Natural killer cell treated with Interleukin-12 subunit alpha and Interleukin-12 subunit beta and Interleukin-15 and Interleukin-18, amount 100 ng/mL, for 72 hours (primary cell): Measurements from ENCODE around the gene NRXN3. TPM values are rescaled to one million over a fixed set of nuclear protein-coding genes. Genes with fewer than 3 reads are reported as not detected.
A peak's percentile ranks its signal among the peaks of the same experiment; 100 is the strongest.

Source experiments
- ATAC-seq, 2 donors: fragments of 150-1000 bp; cut with Tn5 transposase in 1 of 2; sonication (Bioruptor Pico), chemical (Tn5 transposase) in 1 of 2; 2 replicates each; pipeline ENCODE4 v1.10.0; 2021
- DNase-seq: peaks from one replicate; pipeline ENCODE4 v3.0.0; 2022; ENCODE audit warnings: low spot score
- H3K27ac Mint-ChIP-seq, 2 donors: 1 replicate in 1 of 2; 2 replicates in 1 of 2; pipeline ENCODE4 v1.8.0; 2022; ENCODE audit warnings: mixed read lengths in 2 of 2, mild to moderate bottlenecking in 1 of 2, moderate library complexity in 1 of 2
- H3K27me3 Mint-ChIP-seq, 2 donors: 1 replicate in 1 of 2; 2 replicates in 1 of 2; pipeline ENCODE4 v1.8.0; 2022; ENCODE audit warnings: mixed read lengths in 2 of 2
- H3K36me3 Mint-ChIP-seq: one replicate; pipeline ENCODE4 v1.8.0; 2022; ENCODE audit warnings: mixed read lengths
- H3K4me1 Mint-ChIP-seq, 2 donors: 1 replicate in 1 of 2; 2 replicates in 1 of 2; pipeline ENCODE4 v1.8.0; 2022; ENCODE audit warnings: low read depth in 2 of 2, mixed read lengths in 2 of 2, mild to moderate bottlenecking in 1 of 2
- H3K4me3 Mint-ChIP-seq: one replicate; pipeline ENCODE4 v1.8.0; 2022; ENCODE audit warnings: mixed read lengths
- H3K9me3 Mint-ChIP-seq: 2 replicates; pipeline ENCODE4 v1.8.0; 2022; ENCODE audit warnings: mixed read lengths
- total RNA-seq, 2 donors: library from RNA; stranded (reverse); gene quantifications; one replicate each; pipeline ENCODE4 v1.2.3, GENCODE V29; 2022

Gene NRXN3
- total RNA-seq, 2 donors from 2014 or later = not detected

DNA sequence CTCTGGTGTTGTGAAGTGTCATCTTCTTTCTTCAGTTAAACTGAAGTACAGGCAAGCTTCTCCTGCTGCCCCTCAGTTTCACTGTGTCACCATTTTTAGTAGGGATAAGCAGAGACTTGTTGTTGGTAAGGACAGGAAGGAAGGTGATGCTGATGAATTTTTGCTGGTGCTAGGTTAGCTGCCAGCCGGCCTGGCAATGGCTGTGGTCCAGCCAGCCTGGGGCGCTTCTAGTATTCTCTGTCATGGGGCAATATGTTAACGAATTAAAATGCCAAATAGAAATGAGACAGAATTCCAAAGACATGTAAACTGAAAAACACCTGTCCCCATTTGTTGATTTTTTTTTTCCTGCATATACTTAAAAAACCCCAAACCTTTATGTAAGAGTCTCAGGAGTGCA lies 1438.3 kb downstream of the NRXN3 start:
- Mint-ChIP-seq H3K9me3 (peaks cover 4% of the 10 kb centered on the region), H3K4me3 (no peak overlapping the region), H3K27me3 (no peaks in the 10 kb centered on the region), H3K36me3 (no peaks in the 10 kb centered on the region), H3K4me1 (peaks cover 2 to 4% of the 10 kb centered on the region in 2 donors), H3K27ac (no peak overlapping the region)
- no peak for ATAC-seq
- DNase-seq = no peak

DNA sequence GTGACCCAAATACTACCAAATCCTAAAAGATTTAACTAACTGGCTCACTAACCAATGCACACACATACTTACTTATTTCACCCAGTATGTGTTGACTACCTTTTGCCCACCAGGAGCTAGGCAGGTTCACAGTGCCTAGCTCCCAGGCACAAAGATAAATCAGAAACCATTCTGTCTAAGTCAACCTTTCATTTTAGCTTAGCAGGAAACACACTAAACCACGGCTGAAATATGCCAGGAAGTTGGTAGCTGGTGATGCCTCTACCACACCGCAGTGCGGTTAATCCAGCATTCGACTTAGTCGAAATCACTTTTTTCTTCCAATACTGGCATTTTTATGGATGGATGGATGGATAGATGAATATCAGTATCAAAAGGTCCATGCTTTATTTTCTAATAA lies 1443.5 kb downstream of the NRXN3 start:
- H3K36me3 Mint-ChIP-seq = peaks cover 4% of the 10 kb centered on the region
- H3K27ac Mint-ChIP-seq = no peak overlapping the region
- ATAC-seq (no peak), DNase-seq (no peak)
- peak overlapping the region; percentile 32 for H3K4me3 Mint-ChIP-seq
- peaks cover 18% of the 10 kb centered on the region for H3K9me3 Mint-ChIP-seq
- H3K4me1 Mint-ChIP-seq = peaks cover 4 to 5% of the 10 kb centered on the region in 2 donors
- no peaks in the 10 kb centered on the region for H3K27me3 Mint-ChIP-seq

DNA sequence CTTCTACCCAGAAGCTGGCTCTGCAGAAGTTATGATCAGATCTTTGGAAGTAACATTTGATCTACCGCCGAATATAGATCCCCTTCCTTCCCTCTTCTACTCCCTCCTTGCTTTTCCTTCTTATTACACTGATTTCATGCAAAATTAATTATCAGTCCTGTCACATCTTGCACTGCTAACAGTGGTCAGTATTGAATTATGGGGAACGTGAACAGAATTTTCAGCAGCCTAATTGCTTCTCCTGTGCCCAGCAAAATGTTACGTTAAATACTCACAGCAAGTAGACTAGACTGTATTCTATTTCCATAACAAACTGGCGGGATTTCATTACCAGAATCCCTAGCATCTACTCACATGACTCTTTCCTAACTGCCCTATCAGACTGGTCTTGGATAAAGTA lies 1444.3 kb downstream of the NRXN3 start:
- ATAC-seq = no peak
- peaks cover 16% of the 10 kb centered on the region for H3K9me3 Mint-ChIP-seq
- peaks cover 4 to 5% of the 10 kb centered on the region in 2 donors for H3K4me1 Mint-ChIP-seq
- DNase-seq = no peak
- H3K36me3 Mint-ChIP-seq = peaks cover 4% of the 10 kb centered on the region
- no peak overlapping the region for H3K4me3 Mint-ChIP-seq
- no peak overlapping the region for H3K27ac Mint-ChIP-seq
- no peaks in the 10 kb centered on the region for H3K27me3 Mint-ChIP-seq

DNA sequence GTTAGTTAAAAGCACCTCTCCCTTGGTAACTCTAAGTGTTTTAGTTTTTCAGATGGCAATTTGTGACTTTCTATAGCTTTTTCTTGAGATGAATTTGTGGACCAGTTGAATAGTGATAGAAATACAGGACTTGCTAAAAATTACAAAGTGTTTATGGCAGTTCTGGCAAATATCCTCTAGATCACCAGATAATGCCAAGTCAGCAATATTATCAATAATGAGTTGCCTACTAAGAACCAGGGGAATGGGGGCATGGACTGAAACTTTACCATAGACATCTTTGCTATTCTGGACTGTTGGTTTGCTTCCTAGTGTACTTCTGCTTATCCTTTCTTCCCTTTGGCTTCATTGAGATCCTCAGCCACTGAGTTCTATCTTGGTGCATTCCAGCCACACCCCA lies 1456.9 kb downstream of the NRXN3 start:
- H3K4me3 Mint-ChIP-seq = no peak overlapping the region
- no peak overlapping the region for H3K27ac Mint-ChIP-seq
- no peak for ATAC-seq
- H3K36me3 Mint-ChIP-seq = peaks cover 2% of the 10 kb centered on the region
- no peaks in the 10 kb centered on the region for H3K4me1 Mint-ChIP-seq
- no peak for DNase-seq
- H3K27me3 Mint-ChIP-seq = no peaks in the 10 kb centered on the region
- peaks cover 17% of the 10 kb centered on the region for H3K9me3 Mint-ChIP-seq

DNA sequence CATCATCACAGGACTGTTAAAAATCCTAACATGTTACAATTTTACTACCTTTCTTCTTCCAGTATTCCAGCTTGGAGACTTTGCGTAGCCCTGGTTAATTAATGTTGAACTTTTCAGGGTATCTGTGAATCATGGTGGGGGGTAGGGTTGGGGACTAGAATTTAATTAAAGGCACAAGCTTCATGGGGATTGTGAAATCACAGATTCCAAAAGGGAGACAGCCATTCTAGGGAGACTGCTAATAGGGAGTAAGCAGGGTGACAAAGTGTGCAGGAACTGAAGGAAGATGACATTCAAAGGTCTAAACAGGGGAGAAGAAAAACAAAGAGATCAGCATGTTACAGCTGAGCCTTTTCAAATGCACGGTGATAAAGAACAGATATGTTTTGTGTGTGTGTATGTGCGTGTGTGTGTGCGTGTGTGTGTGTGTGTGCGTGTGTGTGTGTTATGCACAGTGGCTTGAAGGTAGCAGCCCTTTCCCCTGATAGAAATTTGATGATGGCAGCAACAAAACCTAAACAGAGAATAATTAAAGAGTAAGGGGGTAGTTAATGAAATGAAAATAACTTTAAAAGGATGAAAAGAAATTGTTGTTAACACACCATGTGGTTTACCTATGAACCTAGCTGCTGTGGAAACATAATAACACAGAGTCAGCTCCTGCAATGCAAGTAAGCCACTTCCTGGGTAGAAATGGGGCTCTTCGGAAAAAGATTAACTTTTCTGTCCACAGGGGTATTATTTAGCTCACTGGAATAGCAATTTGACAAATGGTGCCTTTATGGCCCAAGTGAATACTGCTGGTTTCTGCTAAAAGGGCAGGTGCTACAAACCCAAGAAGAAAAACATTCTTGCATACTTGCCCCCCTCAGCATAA lies 1459.5 kb downstream of the NRXN3 start:
- H3K36me3 Mint-ChIP-seq = peaks cover 4% of the 10 kb centered on the region
- H3K27ac Mint-ChIP-seq = no peak overlapping the region
- peaks cover 21% of the 10 kb centered on the region for H3K9me3 Mint-ChIP-seq
- no peak for ATAC-seq
- DNase-seq = no peak
- no peaks in the 10 kb centered on the region for H3K27me3 Mint-ChIP-seq
- H3K4me3 Mint-ChIP-seq = no peak overlapping the region
- H3K4me1 Mint-ChIP-seq = no peaks in the 10 kb centered on the region

DNA sequence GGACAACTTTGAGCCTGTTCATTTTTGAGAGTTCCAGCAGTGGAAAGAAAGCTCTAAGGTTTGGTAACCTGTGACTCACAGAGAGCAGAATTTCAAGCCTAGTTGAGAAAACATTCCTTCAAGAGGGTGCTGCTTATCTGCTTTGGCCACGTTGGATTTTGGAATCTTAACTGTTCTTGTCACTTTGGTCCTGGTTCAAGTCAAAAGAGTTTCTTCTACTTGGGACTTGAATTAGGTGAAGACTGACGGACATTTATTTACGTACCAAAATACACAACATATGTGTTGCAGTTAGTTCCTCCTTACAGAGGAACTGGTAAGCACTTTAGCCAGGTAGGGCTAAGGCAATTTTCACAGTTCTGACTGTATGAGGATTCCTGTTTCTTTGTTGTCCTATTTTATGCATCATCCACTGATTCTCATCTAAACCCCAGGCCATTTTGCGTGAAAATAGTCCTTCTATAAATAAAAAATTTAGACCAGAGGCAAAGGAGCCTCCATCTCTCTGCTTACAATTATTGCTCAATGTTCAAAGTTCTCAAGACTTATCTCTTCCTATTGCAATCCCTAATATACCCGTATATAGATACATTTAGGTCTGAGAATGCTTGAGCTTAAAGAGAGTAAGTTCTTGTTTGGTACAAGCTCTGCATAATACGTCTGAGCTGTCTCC lies 1460.3 kb downstream of the NRXN3 start:
- Mint-ChIP-seq H3K4me3 (no peak overlapping the region), H3K4me1 (no peaks in the 10 kb centered on the region), H3K36me3 (peaks cover 4% of the 10 kb centered on the region), H3K27me3 (no peaks in the 10 kb centered on the region), H3K27ac (no peak overlapping the region), H3K9me3 (peaks cover 22% of the 10 kb centered on the region)
- no peak for DNase-seq
- no peak for ATAC-seq

DNA sequence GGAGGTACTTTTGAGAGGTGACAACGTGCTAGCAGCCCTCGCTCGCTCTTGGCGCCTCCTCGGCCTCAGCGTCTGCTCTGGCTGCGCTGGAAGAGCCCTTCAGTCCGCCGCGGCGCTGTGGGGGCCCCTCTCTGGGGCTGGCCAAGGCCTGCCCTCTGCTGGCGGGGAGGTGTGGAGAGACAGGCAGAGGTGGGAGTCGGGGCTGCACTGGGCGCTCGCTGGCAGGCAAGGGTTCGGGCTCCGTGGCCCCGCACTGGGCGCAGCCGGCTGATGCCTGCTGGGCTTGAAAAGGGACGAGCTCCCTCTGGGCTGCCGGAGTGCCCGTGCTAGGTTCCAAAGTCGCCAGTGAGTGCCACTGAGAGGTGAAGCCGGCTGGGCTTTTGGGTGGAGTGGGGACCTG lies 1461.1 kb downstream of the NRXN3 start:
- Mint-ChIP-seq H3K4me3 (no peak overlapping the region), H3K4me1 (no peaks in the 10 kb centered on the region), H3K36me3 (peaks cover 4% of the 10 kb centered on the region), H3K27ac (no peak overlapping the region), H3K27me3 (no peaks in the 10 kb centered on the region), H3K9me3 (peaks cover 24% of the 10 kb centered on the region)
- ATAC-seq (no peak), DNase-seq (no peak)

DNA sequence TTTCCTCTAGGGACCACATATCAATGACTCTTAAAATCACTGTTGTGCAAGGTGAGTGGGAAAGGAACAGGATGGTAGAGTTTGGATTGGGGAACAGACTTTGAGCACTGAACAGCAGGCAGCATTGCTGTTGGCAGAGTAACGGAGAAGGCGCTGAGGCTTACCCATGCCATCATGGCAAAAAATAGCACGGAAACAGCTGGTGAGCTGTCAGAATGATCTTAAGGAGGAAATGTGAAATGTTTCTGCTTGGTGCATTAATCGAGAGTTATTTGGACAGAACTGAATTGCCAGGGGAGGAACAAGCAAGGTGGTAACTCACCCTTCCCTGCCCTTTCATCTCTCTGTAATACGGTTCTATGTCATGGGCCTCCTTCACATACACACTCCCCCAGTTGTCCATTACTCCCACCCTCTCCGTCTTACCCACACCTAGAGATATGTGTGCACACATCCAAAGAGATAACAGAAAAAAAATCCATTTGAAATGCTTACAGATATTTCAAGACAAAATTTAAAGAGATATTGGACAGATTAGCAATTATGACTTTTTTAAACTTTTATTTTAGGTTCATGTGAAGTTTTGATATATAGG lies 1468.6 kb downstream of the NRXN3 start:
- Mint-ChIP-seq H3K36me3 (peaks cover 6% of the 10 kb centered on the region), H3K9me3 (peaks cover 5% of the 10 kb centered on the region), H3K27ac (no peak overlapping the region), H3K27me3 (no peaks in the 10 kb centered on the region), H3K4me3 (no peak overlapping the region), H3K4me1 (no peaks in the 10 kb centered on the region)
- DNase-seq (no peak), ATAC-seq (no peak)

DNA sequence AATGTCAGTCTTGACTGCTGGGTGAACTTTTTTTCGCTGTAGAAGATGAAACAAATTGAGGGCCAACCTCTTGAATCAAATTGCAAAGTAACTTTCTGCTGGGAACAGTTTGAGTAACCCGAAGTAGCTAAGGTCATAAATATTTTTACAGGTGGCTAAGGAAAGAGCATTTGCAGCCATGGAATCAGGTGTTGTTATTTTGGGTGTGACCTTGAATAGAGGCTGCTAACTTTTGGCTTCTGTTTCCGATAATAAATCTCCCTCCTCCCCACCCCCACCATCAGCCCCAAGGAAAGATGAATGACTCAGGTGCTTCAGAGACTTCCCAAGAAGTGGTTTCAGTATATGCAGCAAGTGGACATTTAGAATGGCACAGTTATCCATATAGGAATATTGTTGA lies 1469.4 kb downstream of the NRXN3 start:
- Mint-ChIP-seq H3K27me3 (no peaks in the 10 kb centered on the region), H3K9me3 (peaks cover 3% of the 10 kb centered on the region), H3K27ac (no peak overlapping the region), H3K4me1 (no peaks in the 10 kb centered on the region), H3K36me3 (peaks cover 6% of the 10 kb centered on the region), H3K4me3 (no peak overlapping the region)
- ATAC-seq = no peak
- DNase-seq = no peak

DNA sequence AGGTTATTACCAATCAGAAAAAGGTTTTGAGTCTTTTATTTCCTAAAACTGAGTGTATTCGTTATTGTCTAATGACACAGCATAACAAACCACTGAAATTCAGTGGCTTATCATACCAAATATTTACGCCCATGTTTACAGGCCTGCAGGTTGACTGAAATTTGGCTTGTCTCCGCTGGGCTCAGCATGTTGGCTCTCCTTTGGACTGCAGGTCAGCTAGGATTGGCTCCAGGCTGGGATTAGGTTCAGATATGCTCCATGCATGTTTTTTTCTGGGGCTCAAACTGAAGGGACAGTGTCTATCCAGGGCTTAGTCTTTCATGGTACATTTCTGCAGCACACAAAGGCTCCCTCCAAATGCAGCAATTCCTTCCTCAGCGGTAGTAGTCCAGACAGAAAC lies 1471.2 kb downstream of the NRXN3 start:
- Mint-ChIP-seq H3K9me3 (no peaks in the 10 kb centered on the region), H3K36me3 (peaks cover 6% of the 10 kb centered on the region), H3K27me3 (no peaks in the 10 kb centered on the region), H3K4me1 (no peaks in the 10 kb centered on the region), H3K27ac (no peak overlapping the region), H3K4me3 (no peak overlapping the region)
- ATAC-seq (no peak), DNase-seq (no peak)

DNA sequence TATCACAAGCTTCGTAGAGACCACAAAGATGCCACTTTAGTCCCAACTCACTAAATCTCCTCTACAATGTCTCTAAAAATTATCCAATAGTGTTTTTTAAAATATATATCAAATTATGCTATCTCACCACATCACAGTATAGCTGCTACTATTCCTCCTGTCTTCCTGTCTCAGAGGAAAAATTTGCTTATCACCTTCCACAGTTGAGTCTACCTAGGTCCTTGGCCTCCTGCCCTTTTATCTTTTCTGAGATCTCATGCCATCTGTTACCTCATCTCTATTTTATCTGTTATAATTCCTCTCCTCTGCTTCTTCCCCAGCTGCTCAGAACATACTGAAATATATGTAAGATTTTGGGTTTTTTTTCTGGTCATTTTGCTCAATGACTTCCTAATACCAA lies 1473.0 kb downstream of the NRXN3 start:
- DNase-seq = no peak
- ATAC-seq = no peak
- Mint-ChIP-seq H3K4me1 (no peaks in the 10 kb centered on the region), H3K9me3 (no peaks in the 10 kb centered on the region), H3K27ac (no peak overlapping the region), H3K4me3 (no peak overlapping the region), H3K27me3 (no peaks in the 10 kb centered on the region), H3K36me3 (peaks cover 6% of the 10 kb centered on the region)

DNA sequence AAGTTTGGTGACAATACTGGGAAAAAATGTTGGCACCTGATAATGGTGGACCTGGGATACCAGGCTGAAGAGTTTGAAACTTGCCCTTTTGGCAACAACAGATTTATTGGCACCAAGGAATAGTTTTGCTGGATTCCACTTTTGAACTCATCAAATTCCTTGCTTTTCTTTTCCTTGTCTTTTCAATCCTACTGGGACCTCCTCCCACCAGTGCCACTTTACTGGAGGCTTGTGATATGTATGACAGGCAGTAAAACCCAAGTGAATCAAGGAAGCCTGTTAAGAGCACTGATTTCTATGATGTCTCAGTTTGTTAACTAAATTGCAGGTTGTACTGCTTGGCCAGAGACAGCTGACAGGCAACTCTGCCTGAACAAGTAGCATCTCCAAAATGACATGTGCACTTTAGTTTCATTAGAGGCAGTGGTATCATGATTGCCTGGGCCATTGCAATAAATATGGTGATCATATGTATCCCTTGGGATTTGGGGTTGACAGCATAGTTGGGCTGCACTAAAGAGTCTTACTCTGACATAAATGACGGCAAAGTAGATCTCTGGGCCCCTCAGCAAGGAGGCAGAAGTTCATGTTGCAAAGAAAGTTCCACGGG lies 1475.7 kb downstream of the NRXN3 start:
- Mint-ChIP-seq H3K4me1 (no peaks in the 10 kb centered on the region), H3K9me3 (no peaks in the 10 kb centered on the region), H3K27me3 (no peaks in the 10 kb centered on the region), H3K27ac (no peak overlapping the region), H3K4me3 (no peak overlapping the region), H3K36me3 (peaks cover 6% of the 10 kb centered on the region)
- ATAC-seq (no peak), DNase-seq (no peak)

DNA sequence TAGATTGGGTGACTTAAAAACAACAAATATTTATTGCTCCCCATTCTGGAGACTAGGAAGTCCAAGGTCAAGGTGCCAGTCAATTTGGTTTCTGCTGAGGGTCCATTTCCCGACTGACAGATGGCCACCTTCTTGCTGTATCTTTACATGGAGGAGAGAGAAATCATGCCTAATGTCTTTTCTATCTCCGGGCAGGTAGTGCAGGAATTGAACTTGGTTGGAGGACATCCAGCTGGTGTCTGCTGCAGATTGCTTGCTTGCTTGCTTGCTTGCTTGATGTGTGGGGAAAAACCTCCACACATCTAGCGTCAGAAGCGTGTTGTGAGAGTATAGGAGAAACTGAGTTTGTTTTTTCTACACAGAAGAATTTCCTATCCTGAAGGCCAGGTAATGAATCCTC lies 1479.7 kb downstream of the NRXN3 start:
- H3K4me1 Mint-ChIP-seq = no peaks in the 10 kb centered on the region
- no peak overlapping the region for H3K4me3 Mint-ChIP-seq
- ATAC-seq (no peak), DNase-seq (no peak)
- peaks cover 5% of the 10 kb centered on the region for H3K9me3 Mint-ChIP-seq
- no peak overlapping the region for H3K27ac Mint-ChIP-seq
- no peaks in the 10 kb centered on the region for H3K27me3 Mint-ChIP-seq
- no peaks in the 10 kb centered on the region for H3K36me3 Mint-ChIP-seq
